Natural killer cell (primary cell): ENCODE measurements around the gene KLK1. TPM values are rescaled to one million over a fixed set of nuclear protein-coding genes. Genes with fewer than 3 reads are reported as not detected.

ENCODE experiments used
- ATAC-seq, 3 donors: fragments of 150-1000 bp in 2 of 3; fragments of 200-7000 bp in 1 of 3; cut with Tn5 transposase; 1 replicate in 1 of 3; 2 replicates in 2 of 3; pipeline ENCODE4 v1.10.0; 2021; ENCODE audit warnings: mild to moderate bottlenecking in 2 of 3, moderate library complexity in 2 of 3
- DNase-seq, 2 donors: peaks; one replicate each; pipeline versions ENCODE4 v3.0.0 to v3.0.0-alpha.2; 2013 to 2021; ENCODE audit warnings: mixed read lengths in 1 of 2
- H3K27ac ChIP-seq: one replicate; pipeline ENCODE4 v1.5.1; 2013; ENCODE audit warnings: mild to moderate bottlenecking, low read length
- H3K27me3 ChIP-seq: one replicate; pipeline ENCODE4 v1.6.1; 2013; ENCODE audit warnings: low read length; ENCODE audit not compliant: control insufficient read depth, insufficient read depth
- H3K36me3 ChIP-seq: one replicate; pipeline ENCODE4 v1.6.1; 2013; ENCODE audit warnings: low read length; ENCODE audit not compliant: control insufficient read depth, insufficient read depth
- H3K4me1 ChIP-seq: one replicate; pipeline ENCODE4 v1.6.1; 2013; ENCODE audit warnings: low read length; ENCODE audit not compliant: control insufficient read depth, insufficient read depth
- H3K4me3 ChIP-seq: one replicate; pipeline ENCODE4 v1.5.1; 2013; ENCODE audit warnings: low read length
- H3K9me3 ChIP-seq: one replicate; pipeline ENCODE4 v1.6.1; 2013; ENCODE audit warnings: low read length; ENCODE audit not compliant: control insufficient read depth, insufficient read depth
- H3K27ac Mint-ChIP-seq, 2 donors: one replicate each; pipeline ENCODE4 v1.8.0; 2022; ENCODE audit warnings: mild to moderate bottlenecking in 2 of 2, mixed read lengths in 2 of 2, moderate library complexity in 1 of 2
- H3K27me3 Mint-ChIP-seq, 2 donors: one replicate each; pipeline ENCODE4 v1.8.0; 2022; ENCODE audit warnings: low read depth in 2 of 2, mixed read lengths in 2 of 2
- H3K36me3 Mint-ChIP-seq: one replicate; pipeline ENCODE4 v1.8.0; 2022; ENCODE audit warnings: mixed read lengths
- H3K4me1 Mint-ChIP-seq, 2 donors: one replicate each; pipeline ENCODE4 v1.8.0; 2022; ENCODE audit warnings: mixed read lengths in 2 of 2
- H3K4me3 Mint-ChIP-seq: one replicate; pipeline ENCODE4 v1.8.0; 2022; ENCODE audit warnings: mild to moderate bottlenecking, moderate library complexity, mixed read lengths
- H3K9me3 Mint-ChIP-seq, 2 donors: one replicate each; pipeline ENCODE4 v1.8.0; 2022; ENCODE audit warnings: mixed read lengths in 2 of 2
- WGBS: methylation state at CpG from one replicate; pipeline ENCODE4 v1.1.7; 2013; ENCODE audit warnings: missing lambda C conversion rate; ENCODE audit not compliant: insufficient coverage; 5-methylcytosine and 5-hydroxymethylcytosine counted together
- intact Hi-C: fragments of 100-400 bp; cut with micrococcal nuclease; formaldehyde crosslinking; loops from one replicate; pipeline ENCODE4 v1.14.2; 2022
- total RNA-seq, 4 donors: library from RNA; stranded (reverse); fragments of 120-200 nt in 1 of 4; gene quantifications; one replicate each; pipeline versions ENCODE4 v1.2.3 to v1.2.4, GENCODE V29; 2013 to 2022
- TF ChIP-seq, protein P1 (sequence below): fragments of 200-600 bp; IDR thresholded peaks from one replicate; pipeline ENCODE4 v1.8.0; 2022; ENCODE audit warnings: antibody characterized with exemption

Gene KLK1
- total RNA-seq, 3 donors from 2014 or later (not counting 1 experiment from before 2014, with no cell fraction given) = not detected

- H3K9me3 Mint-ChIP-seq = no peaks in the 10 kb centered on the region
These were observed 29.3 kb downstream of the KLK1 start for GRCh38 chr19:50794074-50794875.

DNA sequence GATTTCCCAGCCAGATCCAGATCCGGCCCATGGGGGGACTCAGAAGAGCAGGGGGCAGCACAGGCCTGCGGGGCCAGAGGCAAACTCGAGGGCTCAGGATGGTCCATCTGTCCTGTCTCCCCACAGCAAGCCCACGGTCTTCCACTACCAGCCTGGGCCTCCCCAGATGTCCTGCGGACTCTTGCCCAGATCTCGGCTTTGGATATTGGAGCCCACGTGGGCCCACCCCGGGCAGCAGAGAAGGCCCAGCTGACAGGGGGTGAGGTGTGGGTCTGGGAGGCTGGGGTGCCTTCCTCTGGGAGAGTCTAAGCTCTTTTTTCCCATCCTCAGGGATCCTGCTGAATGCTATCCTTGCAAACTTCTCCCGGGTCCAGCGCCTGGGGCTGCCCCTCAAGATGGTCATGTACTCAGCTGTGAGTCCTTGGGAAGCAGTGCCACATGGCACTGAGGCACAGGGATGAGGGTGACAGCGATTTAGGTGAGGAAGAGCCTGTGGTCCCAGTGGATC lies 30.0 kb downstream of the KLK1 start:
- ATAC-seq (no peak), DNase-seq (no peak)
- Mint-ChIP-seq H3K27ac (no peak overlapping the region), H3K9me3 (no peaks in the 10 kb centered on the region), H3K27me3 (peaks cover 0 to 3% of the 10 kb centered on the region in 2 donors), H3K36me3 (no peaks in the 10 kb centered on the region), H3K4me3 (no peak overlapping the region), H3K4me1 (peaks cover 0 to 4% of the 10 kb centered on the region in 2 donors)
- Histone ChIP-seq H3K27me3 (no peaks in the 10 kb centered on the region), H3K9me3 (no peaks in the 10 kb centered on the region), H3K4me3 (no peak overlapping the region), H3K4me1 (no peaks in the 10 kb centered on the region), H3K36me3 (peaks cover 15% of the 10 kb centered on the region), H3K27ac (no peak overlapping the region)
- 83% methylated on average over 10 of the region's 11 CpGs for WGBS
- intact Hi-C loops = no loop called here
- TF ChIP-seq, protein P1, sequence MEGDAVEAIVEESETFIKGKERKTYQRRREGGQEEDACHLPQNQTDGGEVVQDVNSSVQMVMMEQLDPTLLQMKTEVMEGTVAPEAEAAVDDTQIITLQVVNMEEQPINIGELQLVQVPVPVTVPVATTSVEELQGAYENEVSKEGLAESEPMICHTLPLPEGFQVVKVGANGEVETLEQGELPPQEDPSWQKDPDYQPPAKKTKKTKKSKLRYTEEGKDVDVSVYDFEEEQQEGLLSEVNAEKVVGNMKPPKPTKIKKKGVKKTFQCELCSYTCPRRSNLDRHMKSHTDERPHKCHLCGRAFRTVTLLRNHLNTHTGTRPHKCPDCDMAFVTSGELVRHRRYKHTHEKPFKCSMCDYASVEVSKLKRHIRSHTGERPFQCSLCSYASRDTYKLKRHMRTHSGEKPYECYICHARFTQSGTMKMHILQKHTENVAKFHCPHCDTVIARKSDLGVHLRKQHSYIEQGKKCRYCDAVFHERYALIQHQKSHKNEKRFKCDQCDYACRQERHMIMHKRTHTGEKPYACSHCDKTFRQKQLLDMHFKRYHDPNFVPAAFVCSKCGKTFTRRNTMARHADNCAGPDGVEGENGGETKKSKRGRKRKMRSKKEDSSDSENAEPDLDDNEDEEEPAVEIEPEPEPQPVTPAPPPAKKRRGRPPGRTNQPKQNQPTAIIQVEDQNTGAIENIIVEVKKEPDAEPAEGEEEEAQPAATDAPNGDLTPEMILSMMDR = no peak

More at GRCh38 chr19:50794074-50794875, 29.3 kb downstream of the KLK1 start:
- no peak overlapping the region for H3K4me3 ChIP-seq
- no peaks in the 10 kb centered on the region for H3K27me3 ChIP-seq
- no peak overlapping the region for H3K27ac Mint-ChIP-seq
- peaks cover 17% of the 10 kb centered on the region for H3K36me3 ChIP-seq
- WGBS = 49% methylated on average over 15 of the region's 16 CpGs
- H3K27ac ChIP-seq = no peak overlapping the region
- no peaks in the 10 kb centered on the region for H3K4me1 ChIP-seq
- no peaks in the 10 kb centered on the region for H3K9me3 ChIP-seq
- TF ChIP-seq, protein P1 = no peak
- peaks cover 0 to 3% of the 10 kb centered on the region in 2 donors for H3K27me3 Mint-ChIP-seq
- H3K4me1 Mint-ChIP-seq = peaks cover 0 to 4% of the 10 kb centered on the region in 2 donors
- DNase-seq (peak in 1 of 2 donors; percentile 42), ATAC-seq (no peak)
- intact Hi-C loops = no loop called here
- no peaks in the 10 kb centered on the region for H3K36me3 Mint-ChIP-seq
- no peak overlapping the region for H3K4me3 Mint-ChIP-seq

DNA sequence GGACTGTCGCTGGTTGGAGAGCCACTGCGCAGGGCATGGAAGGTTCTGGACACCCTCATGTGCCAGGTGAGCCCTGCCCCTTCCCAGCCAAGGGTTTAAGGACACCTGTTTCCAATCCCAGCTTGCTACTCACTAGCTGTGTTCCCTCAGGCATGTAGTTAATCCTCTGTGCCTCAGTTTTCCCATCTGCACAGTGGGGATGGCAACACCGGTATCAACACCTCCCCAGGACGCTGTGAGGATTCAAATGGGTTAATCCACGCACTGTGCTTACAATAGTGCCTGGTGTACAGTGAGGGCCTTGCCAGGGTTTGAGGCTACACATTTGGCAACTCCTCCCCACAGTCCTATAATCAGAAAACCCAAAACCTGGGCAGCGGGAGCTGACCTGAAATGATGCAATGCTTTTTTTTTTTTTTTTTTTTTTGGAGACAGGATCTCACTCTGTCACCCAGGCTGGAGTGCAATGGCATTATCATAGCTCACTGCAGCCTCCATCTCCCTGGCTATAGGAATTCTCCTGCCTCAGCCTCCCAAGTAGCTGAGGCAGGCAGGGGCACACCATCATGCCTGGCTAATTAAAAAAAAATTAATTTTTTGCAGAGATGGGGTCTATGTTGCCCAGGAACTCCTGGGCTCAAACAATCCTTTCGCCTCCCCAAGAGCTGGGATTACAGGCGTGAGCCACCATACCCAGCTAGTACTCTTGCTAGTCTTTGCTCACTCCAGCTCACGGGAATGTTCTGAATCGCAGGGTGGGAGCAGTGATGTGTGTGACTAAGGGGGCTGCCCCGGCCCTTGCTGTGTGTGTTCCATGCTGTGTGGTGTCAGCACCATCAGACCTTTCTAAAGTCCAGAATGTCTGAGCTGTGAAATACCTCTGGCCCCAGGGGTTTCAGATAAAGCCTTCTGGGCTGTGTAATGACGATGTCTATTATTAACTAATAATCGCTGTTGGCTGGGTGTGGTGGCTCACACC lies 31.0 kb downstream of the KLK1 start:
- Mint-ChIP-seq H3K27ac (no peak overlapping the region), H3K27me3 (peaks cover 0 to 3% of the 10 kb centered on the region in 2 donors), H3K4me3 (no peak overlapping the region), H3K9me3 (no peaks in the 10 kb centered on the region), H3K4me1 (peaks cover 0 to 4% of the 10 kb centered on the region in 2 donors), H3K36me3 (no peaks in the 10 kb centered on the region)
- no peaks in the 10 kb centered on the region for H3K27me3 ChIP-seq
- H3K9me3 ChIP-seq = no peaks in the 10 kb centered on the region
- 94% methylated on average over 13 of the region's 13 CpGs for WGBS
- no peak overlapping the region for H3K27ac ChIP-seq
- intact Hi-C loops = no loop called here
- no peak for ATAC-seq
- DNase-seq = no peak
- H3K36me3 ChIP-seq = peaks cover 4% of the 10 kb centered on the region
- no peak overlapping the region for H3K4me3 ChIP-seq
- TF ChIP-seq, protein P1 = no peak
- H3K4me1 ChIP-seq = no peaks in the 10 kb centered on the region
